ENCODE results near the gene KDM4C. TPM values are rescaled to one million over a fixed set of nuclear protein-coding genes. Genes with fewer than 3 reads are reported as not detected.
A peak's percentile ranks its signal among the peaks of the same experiment; 100 is the strongest.

KDM4C gene
- total RNA-seq, 1 donor, result 50.7 TPM

- DNase-seq (ENCODE audit: insufficient read length, low spot score, missing footprints), result no peak
Measured at GRCh38 chr9:6876195-6876894, 118.6 kb downstream of the KDM4C start.

GRCh38 chr9:6877671-6878161 is 119.9 kb downstream of the KDM4C start:
- H2AFZ ChIP-seq (ENCODE audit: low read length), result no peak overlapping the region
- no peak overlapping the region for H3K4me3 ChIP-seq (ENCODE audit: insufficient read depth, low read length)
- no peaks in the 10 kb centered on the region for H3K27me3 ChIP-seq (ENCODE audit: insufficient read depth, low read length)
- no peaks in the 10 kb centered on the region for H3K36me3 ChIP-seq (ENCODE audit: insufficient read depth, low read length)
- H3K79me2 ChIP-seq (ENCODE audit: insufficient read depth, low read length), result peaks cover 28% of the 10 kb centered on the region
- H3K4me2 ChIP-seq (ENCODE audit: insufficient read depth, low read length), result peak overlapping the region; percentile 1
- H3K4me1 ChIP-seq (ENCODE audit: insufficient read depth, low read length), result peaks cover 24% of the 10 kb centered on the region
- no peaks in the 10 kb centered on the region for H3K9me3 ChIP-seq (ENCODE audit: low read depth, low read length)
- peak overlapping the region; percentile 68 for H3K27ac ChIP-seq (ENCODE audit: low read depth, low read length)
- peak; percentile 76 for DNase-seq (ENCODE audit: insufficient read length, low spot score, missing footprints)
- TF ChIP-seq CTCF (IDR thresholded peaks at IDR 0.05; ENCODE audit: extremely low read depth, low read depth, low read length), result no peak
- H4K20me1 ChIP-seq (ENCODE audit: insufficient read depth, low read length), result peaks cover 3% of the 10 kb centered on the region

More at GRCh38 chr9:6876195-6876894, 118.6 kb downstream of the KDM4C start:
- peaks cover 28% of the 10 kb centered on the region for H3K79me2 ChIP-seq (ENCODE audit: insufficient read depth, low read length)
- no peak overlapping the region for H3K27ac ChIP-seq (ENCODE audit: low read depth, low read length)
- H3K9me3 ChIP-seq (ENCODE audit: low read depth, low read length), result no peaks in the 10 kb centered on the region
- no peak overlapping the region for H3K4me2 ChIP-seq (ENCODE audit: insufficient read depth, low read length)
- peaks cover 24% of the 10 kb centered on the region for H3K4me1 ChIP-seq (ENCODE audit: insufficient read depth, low read length)
- H3K36me3 ChIP-seq (ENCODE audit: insufficient read depth, low read length), result no peaks in the 10 kb centered on the region
- H3K27me3 ChIP-seq (ENCODE audit: insufficient read depth, low read length), result no peaks in the 10 kb centered on the region
- H2AFZ ChIP-seq (ENCODE audit: low read length), result no peak overlapping the region
- H3K4me3 ChIP-seq (ENCODE audit: insufficient read depth, low read length), result no peak overlapping the region
- peaks cover 3% of the 10 kb centered on the region for H4K20me1 ChIP-seq (ENCODE audit: insufficient read depth, low read length)
- TF ChIP-seq CTCF (IDR thresholded peaks at IDR 0.05; ENCODE audit: extremely low read depth, low read depth, low read length), result no peak

GRCh38 chr9:6880626-6881025 is 122.9 kb downstream of the KDM4C start:
- Histone ChIP-seq H3K9me3 (ENCODE audit: low read depth, low read length) (no peaks in the 10 kb centered on the region), H2AFZ (ENCODE audit: low read length) (no peak overlapping the region), H3K4me1 (ENCODE audit: insufficient read depth, low read length) (peaks cover 17% of the 10 kb centered on the region), H3K27ac (ENCODE audit: low read depth, low read length) (no peak overlapping the region), H3K4me3 (ENCODE audit: insufficient read depth, low read length) (no peak overlapping the region), H4K20me1 (ENCODE audit: insufficient read depth, low read length) (no peaks in the 10 kb centered on the region), H3K27me3 (ENCODE audit: insufficient read depth, low read length) (no peaks in the 10 kb centered on the region), H3K36me3 (ENCODE audit: insufficient read depth, low read length) (no peaks in the 10 kb centered on the region), H3K4me2 (ENCODE audit: insufficient read depth, low read length) (no peak overlapping the region), H3K79me2 (ENCODE audit: insufficient read depth, low read length) (peaks cover 20% of the 10 kb centered on the region)
- no peak for TF ChIP-seq CTCF (IDR thresholded peaks at IDR 0.05; ENCODE audit: extremely low read depth, low read depth, low read length)
- DNase-seq (ENCODE audit: insufficient read length, low spot score, missing footprints), result no peak

DNA sequence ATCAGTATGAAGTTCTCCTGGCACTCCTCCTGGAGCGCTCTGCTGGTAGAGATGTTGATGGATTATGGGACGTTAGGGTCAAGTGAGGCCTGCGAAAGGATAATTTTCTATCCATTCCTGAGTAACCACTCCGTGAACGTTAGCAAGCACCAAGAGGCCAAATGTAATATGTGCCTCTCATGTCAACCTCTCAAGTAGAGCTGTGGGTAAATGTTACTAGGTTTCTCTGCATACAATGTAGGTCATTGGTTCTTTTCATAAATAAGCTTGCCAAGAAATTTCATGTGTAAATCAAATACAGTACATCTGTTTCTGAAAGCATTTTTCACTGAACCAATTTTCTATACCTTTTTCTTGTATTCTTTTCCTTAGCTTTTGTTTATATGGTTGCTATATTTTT is 126.3 kb downstream of the KDM4C start:
- H3K4me3 ChIP-seq (ENCODE audit: insufficient read depth, low read length), result no peak overlapping the region
- H3K27ac ChIP-seq (ENCODE audit: low read depth, low read length), result no peak overlapping the region
- H3K4me2 ChIP-seq (ENCODE audit: insufficient read depth, low read length), result no peak overlapping the region
- H2AFZ ChIP-seq (ENCODE audit: low read length), result no peak overlapping the region
- no peaks in the 10 kb centered on the region for H3K9me3 ChIP-seq (ENCODE audit: low read depth, low read length)
- H3K27me3 ChIP-seq (ENCODE audit: insufficient read depth, low read length), result no peaks in the 10 kb centered on the region
- no peaks in the 10 kb centered on the region for H3K4me1 ChIP-seq (ENCODE audit: insufficient read depth, low read length)
- H4K20me1 ChIP-seq (ENCODE audit: insufficient read depth, low read length), result no peaks in the 10 kb centered on the region
- DNase-seq (ENCODE audit: insufficient read length, low spot score, missing footprints), result no peak
- peaks cover 2% of the 10 kb centered on the region for H3K79me2 ChIP-seq (ENCODE audit: insufficient read depth, low read length)
- no peaks in the 10 kb centered on the region for H3K36me3 ChIP-seq (ENCODE audit: insufficient read depth, low read length)
- no peak for TF ChIP-seq CTCF (IDR thresholded peaks at IDR 0.05; ENCODE audit: extremely low read depth, low read depth, low read length)

All from osteoblast (primary cell).